ENCODE data around the gene OR52N4.

DNA sequence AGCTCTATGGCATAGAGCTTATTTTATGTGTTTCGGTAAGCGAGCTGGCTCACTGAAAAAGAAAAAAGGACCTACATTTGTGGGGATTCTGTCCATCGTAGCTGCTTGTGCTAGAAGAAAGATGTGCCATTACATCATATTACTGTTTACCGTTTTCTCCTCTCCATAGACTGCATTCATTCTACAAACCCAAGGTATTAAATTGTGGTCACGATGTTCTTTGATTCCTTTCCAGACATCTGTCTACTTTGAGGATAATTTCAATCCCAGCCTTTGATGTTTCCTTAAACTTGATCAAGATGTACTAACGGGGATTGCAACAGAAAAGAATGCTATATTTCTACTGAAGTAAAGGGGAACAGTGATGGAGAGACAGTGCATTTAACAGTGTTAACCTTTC lies 42.5 kb downstream of the OR52N4 start:
- TF ChIP-seq, protein P1, sequence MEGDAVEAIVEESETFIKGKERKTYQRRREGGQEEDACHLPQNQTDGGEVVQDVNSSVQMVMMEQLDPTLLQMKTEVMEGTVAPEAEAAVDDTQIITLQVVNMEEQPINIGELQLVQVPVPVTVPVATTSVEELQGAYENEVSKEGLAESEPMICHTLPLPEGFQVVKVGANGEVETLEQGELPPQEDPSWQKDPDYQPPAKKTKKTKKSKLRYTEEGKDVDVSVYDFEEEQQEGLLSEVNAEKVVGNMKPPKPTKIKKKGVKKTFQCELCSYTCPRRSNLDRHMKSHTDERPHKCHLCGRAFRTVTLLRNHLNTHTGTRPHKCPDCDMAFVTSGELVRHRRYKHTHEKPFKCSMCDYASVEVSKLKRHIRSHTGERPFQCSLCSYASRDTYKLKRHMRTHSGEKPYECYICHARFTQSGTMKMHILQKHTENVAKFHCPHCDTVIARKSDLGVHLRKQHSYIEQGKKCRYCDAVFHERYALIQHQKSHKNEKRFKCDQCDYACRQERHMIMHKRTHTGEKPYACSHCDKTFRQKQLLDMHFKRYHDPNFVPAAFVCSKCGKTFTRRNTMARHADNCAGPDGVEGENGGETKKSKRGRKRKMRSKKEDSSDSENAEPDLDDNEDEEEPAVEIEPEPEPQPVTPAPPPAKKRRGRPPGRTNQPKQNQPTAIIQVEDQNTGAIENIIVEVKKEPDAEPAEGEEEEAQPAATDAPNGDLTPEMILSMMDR (IDR thresholded peaks at IDR 0.05; ENCODE audit: low read depth, low read length, poor library complexity, severe bottlenecking) = no peak
- TF ChIP-seq EZH2phosphoT487 (IDR thresholded peaks at IDR 0.05; ENCODE audit: borderline replicate concordance, low read length) = no peak
